ENCODE data around the gene RCL1.

DNA sequence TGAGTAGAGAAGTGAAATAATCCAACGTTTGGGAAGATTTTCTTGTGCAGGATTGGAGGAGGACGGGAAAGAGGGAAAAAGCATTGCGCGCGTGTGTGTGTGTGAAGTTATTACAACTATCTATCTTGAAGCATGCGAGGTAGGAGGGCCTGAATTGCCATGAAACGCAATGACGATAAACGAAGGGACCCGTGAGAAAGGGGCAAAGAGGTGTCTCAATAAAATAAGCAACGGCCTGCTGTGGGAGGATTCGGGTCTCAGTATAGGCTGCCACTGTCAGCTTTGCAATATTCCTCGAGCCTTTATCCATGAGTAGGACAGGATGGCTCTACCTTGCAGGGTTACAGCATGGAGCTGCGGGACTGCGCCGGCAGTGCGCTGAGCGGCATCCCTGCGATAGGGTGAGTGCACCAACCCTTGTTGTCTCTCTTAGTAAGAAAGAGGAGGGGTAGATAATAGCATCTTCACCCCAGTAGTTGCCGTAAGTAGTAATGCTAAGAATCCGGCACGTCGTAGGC is 631 bp upstream of the RCL1 start:
- TF ChIP-seq, protein P1, sequence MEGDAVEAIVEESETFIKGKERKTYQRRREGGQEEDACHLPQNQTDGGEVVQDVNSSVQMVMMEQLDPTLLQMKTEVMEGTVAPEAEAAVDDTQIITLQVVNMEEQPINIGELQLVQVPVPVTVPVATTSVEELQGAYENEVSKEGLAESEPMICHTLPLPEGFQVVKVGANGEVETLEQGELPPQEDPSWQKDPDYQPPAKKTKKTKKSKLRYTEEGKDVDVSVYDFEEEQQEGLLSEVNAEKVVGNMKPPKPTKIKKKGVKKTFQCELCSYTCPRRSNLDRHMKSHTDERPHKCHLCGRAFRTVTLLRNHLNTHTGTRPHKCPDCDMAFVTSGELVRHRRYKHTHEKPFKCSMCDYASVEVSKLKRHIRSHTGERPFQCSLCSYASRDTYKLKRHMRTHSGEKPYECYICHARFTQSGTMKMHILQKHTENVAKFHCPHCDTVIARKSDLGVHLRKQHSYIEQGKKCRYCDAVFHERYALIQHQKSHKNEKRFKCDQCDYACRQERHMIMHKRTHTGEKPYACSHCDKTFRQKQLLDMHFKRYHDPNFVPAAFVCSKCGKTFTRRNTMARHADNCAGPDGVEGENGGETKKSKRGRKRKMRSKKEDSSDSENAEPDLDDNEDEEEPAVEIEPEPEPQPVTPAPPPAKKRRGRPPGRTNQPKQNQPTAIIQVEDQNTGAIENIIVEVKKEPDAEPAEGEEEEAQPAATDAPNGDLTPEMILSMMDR (IDR thresholded peaks at IDR 0.05), result no peak
- no peak for TF ChIP-seq NFIC (IDR thresholded peaks at IDR 0.05; ENCODE audit: borderline replicate concordance)
- no peak for TF ChIP-seq CHD2 (IDR thresholded peaks at IDR 0.05; ENCODE audit: low read length, partially characterized antibody)
- TF ChIP-seq, protein P2, sequence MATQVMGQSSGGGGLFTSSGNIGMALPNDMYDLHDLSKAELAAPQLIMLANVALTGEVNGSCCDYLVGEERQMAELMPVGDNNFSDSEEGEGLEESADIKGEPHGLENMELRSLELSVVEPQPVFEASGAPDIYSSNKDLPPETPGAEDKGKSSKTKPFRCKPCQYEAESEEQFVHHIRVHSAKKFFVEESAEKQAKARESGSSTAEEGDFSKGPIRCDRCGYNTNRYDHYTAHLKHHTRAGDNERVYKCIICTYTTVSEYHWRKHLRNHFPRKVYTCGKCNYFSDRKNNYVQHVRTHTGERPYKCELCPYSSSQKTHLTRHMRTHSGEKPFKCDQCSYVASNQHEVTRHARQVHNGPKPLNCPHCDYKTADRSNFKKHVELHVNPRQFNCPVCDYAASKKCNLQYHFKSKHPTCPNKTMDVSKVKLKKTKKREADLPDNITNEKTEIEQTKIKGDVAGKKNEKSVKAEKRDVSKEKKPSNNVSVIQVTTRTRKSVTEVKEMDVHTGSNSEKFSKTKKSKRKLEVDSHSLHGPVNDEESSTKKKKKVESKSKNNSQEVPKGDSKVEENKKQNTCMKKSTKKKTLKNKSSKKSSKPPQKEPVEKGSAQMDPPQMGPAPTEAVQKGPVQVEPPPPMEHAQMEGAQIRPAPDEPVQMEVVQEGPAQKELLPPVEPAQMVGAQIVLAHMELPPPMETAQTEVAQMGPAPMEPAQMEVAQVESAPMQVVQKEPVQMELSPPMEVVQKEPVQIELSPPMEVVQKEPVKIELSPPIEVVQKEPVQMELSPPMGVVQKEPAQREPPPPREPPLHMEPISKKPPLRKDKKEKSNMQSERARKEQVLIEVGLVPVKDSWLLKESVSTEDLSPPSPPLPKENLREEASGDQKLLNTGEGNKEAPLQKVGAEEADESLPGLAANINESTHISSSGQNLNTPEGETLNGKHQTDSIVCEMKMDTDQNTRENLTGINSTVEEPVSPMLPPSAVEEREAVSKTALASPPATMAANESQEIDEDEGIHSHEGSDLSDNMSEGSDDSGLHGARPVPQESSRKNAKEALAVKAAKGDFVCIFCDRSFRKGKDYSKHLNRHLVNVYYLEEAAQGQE (IDR thresholded peaks at IDR 0.05; ENCODE audit: low read depth, low read length), result no peak
- TF ChIP-seq, protein P3, sequence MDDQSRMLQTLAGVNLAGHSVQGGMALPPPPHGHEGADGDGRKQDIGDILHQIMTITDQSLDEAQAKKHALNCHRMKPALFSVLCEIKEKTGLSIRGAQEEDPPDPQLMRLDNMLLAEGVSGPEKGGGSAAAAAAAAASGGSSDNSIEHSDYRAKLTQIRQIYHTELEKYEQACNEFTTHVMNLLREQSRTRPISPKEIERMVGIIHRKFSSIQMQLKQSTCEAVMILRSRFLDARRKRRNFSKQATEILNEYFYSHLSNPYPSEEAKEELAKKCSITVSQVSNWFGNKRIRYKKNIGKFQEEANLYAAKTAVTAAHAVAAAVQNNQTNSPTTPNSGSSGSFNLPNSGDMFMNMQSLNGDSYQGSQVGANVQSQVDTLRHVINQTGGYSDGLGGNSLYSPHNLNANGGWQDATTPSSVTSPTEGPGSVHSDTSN (IDR thresholded peaks at IDR 0.05), result no peak
- TF ChIP-seq NRF1 (IDR thresholded peaks at IDR 0.05; ENCODE audit: low read depth, low read length), result peak; percentile 1; the same call in 1 of the 2 replicates
- no peak for TF ChIP-seq GATA2 (CRISPR knock-in tag; IDR thresholded peaks at IDR 0.05)
- no peak for TF ChIP-seq EP300 (IDR thresholded peaks at IDR 0.05; ENCODE audit: borderline replicate concordance in 1 of 2, low read depth in 1 of 2, low read length in 1 of 2)
- TF ChIP-seq SIN3A (IDR thresholded peaks at IDR 0.05; ENCODE audit: borderline replicate concordance, low read depth, low read length), result no peak
- TF ChIP-seq EZH2phosphoT487 (IDR thresholded peaks at IDR 0.05; ENCODE audit: borderline replicate concordance, low read depth), result no peak
- TF ChIP-seq POLR2AphosphoS5 (IDR thresholded peaks at IDR 0.05; ENCODE audit: low read depth, low read length), result no peak
